PC-3 (cell line): Measurements from ENCODE around the gene H2BK1. TPM values are rescaled to one million over a fixed set of nuclear protein-coding genes. Genes with fewer than 3 reads are reported as not detected.
A peak's percentile ranks its signal among the peaks of the same experiment; 100 is the strongest.

ENCODE experiments used
- ATAC-seq: fragments of 200-7000 bp; cut with Tn5 transposase; 2 replicates; pipeline ENCODE4 v1.9.1; 2020; ENCODE audit warnings: mild to moderate bottlenecking, moderate library complexity
- BruUV-seq: library from RNA; stranded (reverse); fragments of 400-500 nt; replicated peaks from 2 replicates; lab custom pipeline; 2021; lab: Mats Ljungman, UMichigan
- CTCF ChIA-PET: fragments of 300-600 bp; sonication (Branson Sonifier 250); formaldehyde crosslinking; loops from one replicate; lab custom pipeline; 2022; ENCODE audit warnings: antibody characterized with exemption; lab: Charles Lee
- POLR2A ChIA-PET: fragments of 300-600 bp; sonication (Branson Sonifier 250); formaldehyde crosslinking; loops from one replicate; lab custom pipeline; 2022; ENCODE audit warnings: antibody characterized with exemption; ENCODE audit not compliant: unreplicated experiment; lab: Charles Lee
- DNase-seq: peaks from one replicate; pipeline ENCODE4 v3.0.0-alpha.2; 2015
- H2AFZ ChIP-seq: fragments of 300-600 bp; sonication (generic); 2 replicates; pipeline ENCODE4 v1.6.0; 2016; ENCODE audit warnings: antibody characterized with exemption, low read length
- H3F3A ChIP-seq: fragments of 300-600 bp; sonication (generic); one replicate; pipeline ENCODE4 v1.6.0; 2017; ENCODE audit warnings: antibody characterized with exemption, low read length, control low read depth, mild to moderate bottlenecking; ENCODE audit not compliant: unreplicated experiment
- H3K27ac ChIP-seq: fragments of 300-600 bp; sonication (generic); 2 replicates; pipeline ENCODE4 v1.5.1; 2016; ENCODE audit warnings: mild to moderate bottlenecking, low read length
- H3K27me3 ChIP-seq: fragments of 300-600 bp; sonication (generic); 2 replicates; pipeline ENCODE4 v1.6.1; 2016; ENCODE audit warnings: low read length, mixed read lengths
- H3K36me3 ChIP-seq: fragments of 300-600 bp; sonication (generic); 2 replicates; pipeline ENCODE4 v1.6.1; 2016; ENCODE audit warnings: low read depth, mixed run types, low read length, mixed read lengths
- H3K4me1 ChIP-seq: fragments of 300-600 bp; sonication (generic); 2 replicates; pipeline ENCODE4 v1.5.1; 2016; ENCODE audit warnings: low read length; ENCODE audit not compliant: insufficient read depth
- H3K4me2 ChIP-seq: fragments of 300-600 bp; sonication (generic); 2 replicates; pipeline ENCODE4 v1.6.0; 2016; ENCODE audit warnings: low read length
- H3K4me3 ChIP-seq: fragments of 300-600 bp; sonication (generic); 2 replicates; pipeline ENCODE4 v1.5.1; 2016; ENCODE audit warnings: mild to moderate bottlenecking, low read length, mixed read lengths
- H3K79me2 ChIP-seq: fragments of 300-600 bp; sonication (generic); 2 replicates; pipeline ENCODE4 v1.6.1; 2017; ENCODE audit warnings: low read length, mixed read lengths
- H3K9ac ChIP-seq: fragments of 300-600 bp; sonication (generic); 2 replicates; pipeline ENCODE4 v1.6.0; 2016; ENCODE audit warnings: mild to moderate bottlenecking, low read length
- H3K9me2 ChIP-seq: fragments of 300-600 bp; sonication (generic); replicated peaks from 2 replicates; pipeline ENCODE4 v1.6.1; 2016; ENCODE audit warnings: mixed run types, low read length, mixed read lengths
- H3K9me3 ChIP-seq: fragments of 300-600 bp; sonication (generic); 2 replicates; pipeline ENCODE4 v1.6.1; 2016; ENCODE audit warnings: low read length, mixed read lengths
- H4K20me1 ChIP-seq: fragments of 300-600 bp; sonication (generic); 2 replicates; pipeline ENCODE4 v1.6.1; 2016; ENCODE audit warnings: low read length, mixed read lengths
- CTCF ChIP-seq: fragments of 300-600 bp; sonication (generic); conservative IDR thresholded peaks from 2 replicates; pipeline ENCODE4 v1.5.1; 2017; ENCODE audit warnings: antibody characterized with exemption, low read depth, mild to moderate bottlenecking, low read length
- EZH2 ChIP-seq: fragments of 300-600 bp; sonication (generic); IDR thresholded peaks from one replicate; pipeline ENCODE4 v1.6.1; 2017; ENCODE audit warnings: antibody characterized with exemption, mild to moderate bottlenecking, low read length; ENCODE audit not compliant: unreplicated experiment
- EZH2phosphoT487 ChIP-seq: fragments of 300-600 bp; sonication (generic); IDR thresholded peaks from 2 replicates; pipeline ENCODE4 v1.6.1; 2018; ENCODE audit warnings: mild to moderate bottlenecking, antibody characterized with exemption, low read length, borderline replicate concordance
- intact Hi-C: fragments of 100-400 bp; cut with micrococcal nuclease; formaldehyde crosslinking; loops from 2 replicates; pipeline ENCODE4 v1.9.0; 2023
- total RNA-seq: library from RNA; depleted of rRNA; stranded (reverse); fragments of >200 nt; gene quantifications from 2 replicates; pipeline ENCODE4 v1.2.3, GENCODE V29; 2014

The H2BK1 gene
- total RNA-seq, 1 experiment from 2014 or later, result not detected

GRCh38 chr7:151243408-151244195, 33.3 kb upstream of the H2BK1 start:
- Histone ChIP-seq H3K4me1 (peaks cover 4% of the 10 kb centered on the region; the same call in 1 of the 2 replicates), H2AFZ (no peak overlapping the region), H3K9me2 (no peaks in the 10 kb centered on the region), H3K79me2 (no peaks in the 10 kb centered on the region), H4K20me1 (no peaks in the 10 kb centered on the region), H3K27me3 (no peaks in the 10 kb centered on the region), H3K9ac (no peak overlapping the region), H3F3A (no peaks in the 10 kb centered on the region), H3K9me3 (no peaks in the 10 kb centered on the region), H3K4me2 (peak overlapping the region; percentile 31; the same call in 1 of the 2 replicates), H3K36me3 (no peaks in the 10 kb centered on the region), H3K27ac (no peak overlapping the region), H3K4me3 (no peak overlapping the region)
- ChIA-PET CTCF (interaction anchor here (0.6 to 0.8 kb wide), 3 partner anchors 15 to 67 kb away, joined by 4 to 10 read pairs (median 4); partner anchors contain the start of gene ABCF2), POLR2A (no interaction called here)
- no peak for ATAC-seq
- no TSS peak for BruUV-seq
- no peak for DNase-seq
- intact Hi-C loops, result no loop called here
- no peak for TF ChIP-seq EZH2phosphoT487
- no peak for TF ChIP-seq CTCF
- TF ChIP-seq EZH2, result no peak

- Histone ChIP-seq H3F3A (no peaks in the 10 kb centered on the region), H3K27ac (no peak overlapping the region), H3K9me3 (no peaks in the 10 kb centered on the region), H4K20me1 (no peaks in the 10 kb centered on the region), H3K9ac (no peak overlapping the region), H3K4me1 (peaks cover 4% of the 10 kb centered on the region; the same call in 1 of the 2 replicates), H3K4me3 (no peak overlapping the region), H3K4me2 (peak overlapping the region; percentile 31; the same call in 1 of the 2 replicates), H3K79me2 (no peaks in the 10 kb centered on the region), H3K27me3 (no peaks in the 10 kb centered on the region), H2AFZ (no peak overlapping the region), H3K36me3 (no peaks in the 10 kb centered on the region), H3K9me2 (no peaks in the 10 kb centered on the region)
- DNase-seq (no peak), ATAC-seq (no peak; the same call in 1 of the 2 replicates)
- no TSS peak for BruUV-seq
- POLR2A ChIA-PET, result no interaction called here
- no peak for TF ChIP-seq EZH2phosphoT487
- TF ChIP-seq EZH2, result no peak
- no peak for TF ChIP-seq CTCF
- CTCF ChIA-PET, result interaction anchor here (0.6 kb wide), 1 partner anchor 16 kb away, joined by 3 read pairs; the partner anchor contains the start of gene ABCF2
- intact Hi-C loops, result no loop called here
Measured at GRCh38 chr7:151243045-151243349, 32.7 kb upstream of the H2BK1 start.
